Glutamatergic neuron (in vitro differentiated cells): Measurements from ENCODE around the gene PM20D1. TPM values are rescaled to one million over a fixed set of nuclear protein-coding genes. Genes with fewer than 3 reads are reported as not detected.

Experiments used
- DNase-seq: peaks from one replicate; pipeline ENCODE4 v3.0.0; 2022
- H3K27ac Mint-ChIP-seq: one replicate; pipeline ENCODE4 v1.8.0; 2020; ENCODE audit warnings: mild to moderate bottlenecking, mixed read lengths, inconsistent platforms; ENCODE audit not compliant: unreplicated experiment
- H3K27me3 Mint-ChIP-seq: one replicate; pipeline ENCODE4 v1.8.0; 2020; ENCODE audit warnings: mild to moderate bottlenecking, moderate library complexity, mixed read lengths, inconsistent platforms; ENCODE audit not compliant: unreplicated experiment
- H3K36me3 Mint-ChIP-seq: one replicate; pipeline ENCODE4 v1.8.0; 2020; ENCODE audit warnings: mild to moderate bottlenecking, mixed read lengths, inconsistent platforms; ENCODE audit not compliant: unreplicated experiment
- H3K4me1 Mint-ChIP-seq: one replicate; pipeline ENCODE4 v1.8.0; 2020; ENCODE audit warnings: mild to moderate bottlenecking, low read depth, mixed read lengths, inconsistent platforms; ENCODE audit not compliant: unreplicated experiment
- H3K4me3 Mint-ChIP-seq: one replicate; pipeline ENCODE4 v1.8.0; 2020; ENCODE audit warnings: mild to moderate bottlenecking, mixed read lengths, inconsistent platforms; ENCODE audit not compliant: unreplicated experiment
- H3K9me3 Mint-ChIP-seq: one replicate; pipeline ENCODE4 v1.8.0; 2020; ENCODE audit warnings: mild to moderate bottlenecking, moderate library complexity, mixed read lengths, inconsistent platforms; ENCODE audit not compliant: unreplicated experiment
- total RNA-seq: library from RNA; stranded (reverse); fragmentation: NEBNext Ultra II Directional; extraction: Animal tissue kit (Norgen Biotek cat#: 25700); gene quantifications from one replicate; pipeline ENCODE4 v1.2.1, GENCODE V29; 2021; ENCODE audit not compliant: unreplicated experiment
- TF ChIP-seq, protein P1 (sequence below): fragments of 200-600 bp; sonication (generic); IDR thresholded peaks from one replicate; pipeline ENCODE4 v1.5.0; 2021; ENCODE audit not compliant: partially characterized antibody, unreplicated experiment

The PM20D1 gene
- total RNA-seq, 1 donor from 2014 or later: not detected

DNA sequence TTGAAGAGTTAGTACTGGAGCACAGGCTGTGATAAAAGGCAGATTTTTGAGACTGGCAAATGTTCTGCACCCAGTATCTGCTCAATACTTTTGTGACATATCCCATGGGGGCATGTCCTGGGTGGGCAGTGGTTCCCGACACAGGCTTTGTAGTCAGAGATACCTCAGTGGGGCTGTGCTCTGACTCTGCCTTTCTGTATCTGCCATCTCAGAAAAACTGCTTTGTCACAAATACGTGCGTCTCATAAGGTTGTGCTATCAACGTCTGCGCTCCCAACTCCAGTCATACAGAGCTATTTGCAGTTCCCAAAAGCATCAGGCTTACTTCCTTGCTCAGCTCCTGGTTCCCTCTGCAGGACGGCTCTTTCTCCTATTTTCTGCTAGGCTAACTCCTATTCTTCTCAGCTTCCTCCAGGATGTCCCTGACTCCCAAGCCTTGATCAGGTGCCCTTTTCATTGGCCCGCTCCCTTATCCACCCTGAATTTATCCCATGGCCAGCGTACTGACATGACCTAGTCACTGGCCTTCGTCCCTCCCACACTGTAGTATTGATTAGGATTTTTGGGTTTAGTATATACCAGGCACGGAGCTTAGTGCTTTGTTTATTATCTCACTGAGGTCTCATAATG, 62.5 kb downstream of the PM20D1 start:
- peaks cover 2% of the 10 kb centered on the region for H3K4me1 Mint-ChIP-seq
- H3K9me3 Mint-ChIP-seq: no peaks in the 10 kb centered on the region
- no peaks in the 10 kb centered on the region for H3K36me3 Mint-ChIP-seq
- H3K27me3 Mint-ChIP-seq: peaks cover 2% of the 10 kb centered on the region
- DNase-seq: no peak
- TF ChIP-seq, protein P1, sequence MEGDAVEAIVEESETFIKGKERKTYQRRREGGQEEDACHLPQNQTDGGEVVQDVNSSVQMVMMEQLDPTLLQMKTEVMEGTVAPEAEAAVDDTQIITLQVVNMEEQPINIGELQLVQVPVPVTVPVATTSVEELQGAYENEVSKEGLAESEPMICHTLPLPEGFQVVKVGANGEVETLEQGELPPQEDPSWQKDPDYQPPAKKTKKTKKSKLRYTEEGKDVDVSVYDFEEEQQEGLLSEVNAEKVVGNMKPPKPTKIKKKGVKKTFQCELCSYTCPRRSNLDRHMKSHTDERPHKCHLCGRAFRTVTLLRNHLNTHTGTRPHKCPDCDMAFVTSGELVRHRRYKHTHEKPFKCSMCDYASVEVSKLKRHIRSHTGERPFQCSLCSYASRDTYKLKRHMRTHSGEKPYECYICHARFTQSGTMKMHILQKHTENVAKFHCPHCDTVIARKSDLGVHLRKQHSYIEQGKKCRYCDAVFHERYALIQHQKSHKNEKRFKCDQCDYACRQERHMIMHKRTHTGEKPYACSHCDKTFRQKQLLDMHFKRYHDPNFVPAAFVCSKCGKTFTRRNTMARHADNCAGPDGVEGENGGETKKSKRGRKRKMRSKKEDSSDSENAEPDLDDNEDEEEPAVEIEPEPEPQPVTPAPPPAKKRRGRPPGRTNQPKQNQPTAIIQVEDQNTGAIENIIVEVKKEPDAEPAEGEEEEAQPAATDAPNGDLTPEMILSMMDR: no peak
- H3K4me3 Mint-ChIP-seq: no peak overlapping the region
- no peak overlapping the region for H3K27ac Mint-ChIP-seq

DNA sequence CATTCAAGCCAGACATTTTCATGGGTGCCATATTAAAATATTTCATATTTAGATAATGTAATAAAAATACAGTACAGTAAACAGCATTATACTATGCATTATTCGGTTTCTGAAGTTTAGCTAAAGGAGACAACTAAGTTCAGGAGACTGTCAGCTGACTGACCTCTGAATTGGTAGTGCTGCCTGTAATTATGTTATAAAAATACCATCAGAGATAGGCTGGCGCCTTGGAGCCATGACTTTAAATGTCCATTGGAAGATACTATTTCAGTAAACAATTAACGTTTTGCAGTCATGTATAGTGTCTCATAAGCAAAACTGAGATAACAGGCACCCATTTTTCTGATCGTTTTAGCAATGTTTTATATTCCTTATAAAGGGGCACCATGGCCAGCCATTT, 63.3 kb downstream of the PM20D1 start:
- peaks cover 2% of the 10 kb centered on the region for H3K27me3 Mint-ChIP-seq
- no peaks in the 10 kb centered on the region for H3K36me3 Mint-ChIP-seq
- TF ChIP-seq, protein P1: no peak
- no peaks in the 10 kb centered on the region for H3K9me3 Mint-ChIP-seq
- H3K27ac Mint-ChIP-seq: no peak overlapping the region
- no peak overlapping the region for H3K4me3 Mint-ChIP-seq
- H3K4me1 Mint-ChIP-seq: peaks cover under 1% of the 10 kb centered on the region
- DNase-seq: no peak

DNA sequence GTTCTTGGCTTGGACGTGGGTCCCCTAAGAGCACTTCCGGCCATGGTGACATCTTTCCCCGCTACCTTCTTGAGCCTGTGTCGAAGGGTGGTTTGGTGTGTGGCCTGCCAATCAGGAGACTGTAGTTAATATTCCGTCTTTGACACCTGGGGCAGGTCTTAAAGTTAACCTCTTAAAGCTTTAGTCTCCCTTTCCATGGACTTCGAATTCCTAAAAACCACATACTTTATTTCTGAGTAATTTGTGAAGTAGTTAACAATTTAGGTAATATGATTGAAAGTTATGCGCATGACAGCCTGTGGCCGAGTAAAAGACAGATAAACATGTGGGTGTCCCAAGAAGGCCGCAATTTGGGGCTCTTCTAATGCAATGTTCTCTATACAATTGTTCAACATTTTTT, 64.5 kb downstream of the PM20D1 start:
- TF ChIP-seq, protein P1: no peak
- Mint-ChIP-seq H3K36me3 (no peaks in the 10 kb centered on the region), H3K4me1 (no peaks in the 10 kb centered on the region), H3K27ac (no peak overlapping the region), H3K27me3 (peaks cover 2% of the 10 kb centered on the region), H3K9me3 (no peaks in the 10 kb centered on the region), H3K4me3 (no peak overlapping the region)
- DNase-seq: no peak

DNA sequence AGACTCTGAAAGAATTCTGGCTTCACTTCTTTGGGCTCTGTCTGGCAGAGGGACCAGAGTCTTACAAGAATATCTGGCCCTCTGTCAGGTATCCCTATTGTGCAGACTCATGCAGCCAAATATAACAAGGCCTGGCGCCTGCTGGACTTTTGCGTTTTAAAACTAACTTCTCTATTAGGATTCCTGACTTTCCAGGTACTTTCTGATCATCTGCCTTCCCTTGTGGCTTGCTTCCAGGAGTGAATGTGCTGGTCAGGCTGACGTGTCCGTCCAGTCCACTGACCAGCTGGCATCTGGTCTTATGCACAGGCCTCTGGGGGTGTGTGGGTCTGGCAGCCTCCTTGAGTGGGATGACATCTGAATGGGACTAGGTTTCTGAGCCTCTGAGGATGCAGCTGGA, 66.0 kb downstream of the PM20D1 start:
- Mint-ChIP-seq H3K9me3 (no peaks in the 10 kb centered on the region), H3K4me1 (no peaks in the 10 kb centered on the region), H3K27me3 (peaks cover 2% of the 10 kb centered on the region), H3K27ac (no peak overlapping the region), H3K4me3 (no peak overlapping the region), H3K36me3 (no peaks in the 10 kb centered on the region)
- TF ChIP-seq, protein P1: no peak
- no peak for DNase-seq

DNA sequence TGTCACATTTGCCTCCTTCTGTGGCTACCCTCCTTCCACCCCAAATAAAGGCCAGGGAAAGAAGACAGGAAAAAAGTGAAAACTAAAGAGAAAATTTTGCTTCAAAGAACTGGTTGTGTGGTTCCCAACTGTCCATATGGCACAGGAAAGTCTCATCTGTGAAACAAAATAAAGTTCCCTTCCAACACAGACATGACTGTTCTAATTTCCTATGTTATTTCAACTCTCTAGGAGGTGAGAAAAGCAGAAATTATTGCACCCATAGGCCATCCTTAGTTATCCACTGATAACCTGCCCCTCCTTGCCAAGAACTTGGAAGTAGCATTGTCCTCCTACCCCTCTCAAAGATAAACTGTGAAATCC, 66.5 kb downstream of the PM20D1 start:
- Mint-ChIP-seq H3K4me3 (no peak overlapping the region), H3K36me3 (no peaks in the 10 kb centered on the region), H3K9me3 (no peaks in the 10 kb centered on the region), H3K4me1 (no peaks in the 10 kb centered on the region), H3K27ac (no peak overlapping the region), H3K27me3 (peaks cover 2% of the 10 kb centered on the region)
- TF ChIP-seq, protein P1: no peak
- DNase-seq: no peak
